Neural cell (in vitro differentiated cells): ENCODE results near the gene ZNF821. TPM values are rescaled to one million over a fixed set of nuclear protein-coding genes. Genes with fewer than 3 reads are reported as not detected.

Source experiments
- H2AFZ ChIP-seq: fragments of 200-600, 300-800 bp; sonication (generic), shearing (Covaris generic); 2 replicates; pipeline ENCODE4 v1.6.0; 2014; ENCODE audit warnings: low read depth, mild to moderate bottlenecking, antibody characterized with exemption, low read length, moderate library complexity
- H3F3A ChIP-seq: fragments of 200-600 bp; shearing (Covaris generic); 2 replicates; pipeline ENCODE4 v1.6.1; 2016; ENCODE audit warnings: mild to moderate bottlenecking, moderate library complexity, mixed read lengths, antibody characterized with exemption, low read length; ENCODE audit not compliant: insufficient read depth, poor library complexity, severe bottlenecking
- H3K27ac ChIP-seq: fragments of 200-600, 300-800 bp; sonication (generic), shearing (Covaris generic); 2 replicates; pipeline ENCODE4 v1.5.1; 2014; ENCODE audit warnings: mild to moderate bottlenecking, low read length, moderate library complexity
- H3K27me3 ChIP-seq: fragments of 300-800, 200-600 bp; sonication (generic), shearing (Covaris generic); 2 replicates; pipeline ENCODE4 v1.6.0; 2014; ENCODE audit warnings: mild to moderate bottlenecking, low read depth, low read length, moderate library complexity; ENCODE audit not compliant: insufficient read depth
- H3K36me3 ChIP-seq: fragments of 300-800, 200-600 bp; sonication (generic), shearing (Covaris generic); 2 replicates; pipeline ENCODE4 v1.5.1; 2014; ENCODE audit warnings: mild to moderate bottlenecking, antibody characterized with exemption, low read length, moderate library complexity; ENCODE audit not compliant: insufficient read depth
- H3K4me2 ChIP-seq: fragments of 300-800, 200-600 bp; sonication (generic), shearing (Covaris generic); 2 replicates; pipeline ENCODE4 v1.6.0; 2014; ENCODE audit warnings: mild to moderate bottlenecking, low read length
- H3K4me3 ChIP-seq: fragments of 300-800, 200-600 bp; sonication (generic), shearing (Covaris generic); 2 replicates; pipeline ENCODE4 v1.5.1; 2014; ENCODE audit warnings: mild to moderate bottlenecking, low read length, moderate library complexity
- H3K79me2 ChIP-seq: fragments of 200-600 bp; shearing (Covaris generic); replicated peaks from 2 replicates; pipeline ENCODE4 v1.6.0; 2014; ENCODE audit warnings: mild to moderate bottlenecking, low read length, moderate library complexity; ENCODE audit not compliant: insufficient read depth
- H3K9ac ChIP-seq: fragments of 300-800, 200-600 bp; sonication (generic), shearing (Covaris generic); 2 replicates; pipeline ENCODE4 v1.6.1; 2016; ENCODE audit warnings: mild to moderate bottlenecking, low read length, mixed read lengths
- H3K9me2 ChIP-seq: fragments of 200-600 bp; shearing (Covaris generic); 2 replicates; pipeline ENCODE4 v1.6.1; 2016; ENCODE audit warnings: mild to moderate bottlenecking, low read length, mixed read lengths; ENCODE audit not compliant: insufficient read depth
- H3K9me3 ChIP-seq: fragments of 200-600, 300-800 bp; sonication (generic), shearing (Covaris generic); 2 replicates; pipeline ENCODE4 v1.6.1; 2016; ENCODE audit warnings: mild to moderate bottlenecking, mixed run types, low read length, moderate library complexity, mixed read lengths
- H4K20me1 ChIP-seq: fragments of 200-600 bp; shearing (Covaris generic); 2 replicates; pipeline ENCODE4 v1.6.1; 2016; ENCODE audit warnings: mild to moderate bottlenecking, mixed run types; ENCODE audit not compliant: insufficient read depth
- CTCF ChIP-seq: fragments of 450-650 bp; IDR thresholded peaks from 2 replicates; pipeline ENCODE4 v1.5.1; 2014; ENCODE audit warnings: antibody characterized with exemption, mild to moderate bottlenecking, moderate library complexity; ENCODE audit not compliant: poor library complexity, severe bottlenecking
- EP300 ChIP-seq: fragments of 450-650 bp; conservative IDR thresholded peaks from 2 replicates; pipeline ENCODE4 v1.6.1; 2014; ENCODE audit warnings: antibody characterized with exemption, mild to moderate bottlenecking, moderate library complexity; ENCODE audit not compliant: poor library complexity, severe bottlenecking
- EZH2 ChIP-seq: fragments of 200-600, 300-800 bp; shearing (Covaris generic), sonication (generic); IDR thresholded peaks from 2 replicates; pipeline ENCODE4 v1.6.1; 2014; ENCODE audit warnings: antibody characterized with exemption, low read length, borderline replicate concordance, mild to moderate bottlenecking; ENCODE audit not compliant: insufficient read depth, poor library complexity, severe bottlenecking
- MXI1 ChIP-seq: fragments of 450-650 bp; conservative IDR thresholded peaks from 2 replicates; pipeline ENCODE4 v1.6.1; 2014; ENCODE audit warnings: antibody characterized with exemption, mild to moderate bottlenecking; ENCODE audit not compliant: poor library complexity, severe bottlenecking
- POLR2AphosphoS5 ChIP-seq: IDR thresholded peaks from 2 replicates; pipeline ENCODE4 v1.6.1; 2012
- RAD21 ChIP-seq: fragments of 450-650 bp; conservative IDR thresholded peaks from 2 replicates; pipeline ENCODE4 v1.6.1; 2014; ENCODE audit warnings: antibody characterized with exemption, mild to moderate bottlenecking, moderate library complexity
- REST ChIP-seq: IDR thresholded peaks from 2 replicates; pipeline ENCODE4 v1.6.1; 2012; ENCODE audit warnings: borderline replicate concordance
- SMC3 ChIP-seq: fragments of 450-650 bp; conservative IDR thresholded peaks from 2 replicates; pipeline ENCODE4 v1.6.1; 2014; ENCODE audit warnings: antibody characterized with exemption, mild to moderate bottlenecking, moderate library complexity; ENCODE audit not compliant: poor library complexity
- TAF1 ChIP-seq: IDR thresholded peaks from 2 replicates; pipeline ENCODE4 v1.6.1; 2012; ENCODE audit warnings: low read depth
- polyA plus RNA-seq: library from polyadenylated mRNA; depleted of rRNA; stranded (reverse); fragments of >200 nt; gene quantifications from 2 replicates; pipeline ENCODE4 v1.2.3, GENCODE V29; 2014

ZNF821 gene
- polyA plus RNA-seq, 1 donor from 2014 or later, result 128 TPM

GRCh38 chr16:71895679-71896365 lies 11.8 kb upstream of the ZNF821 start:
- H3F3A ChIP-seq, result peaks cover 4% of the 10 kb centered on the region
- H3K27ac ChIP-seq, result peak overlapping the region; percentile 97
- peak overlapping the region; percentile 97 for H3K9ac ChIP-seq
- H3K36me3 ChIP-seq, result no peaks in the 10 kb centered on the region
- peak overlapping the region; percentile 42 for H2AFZ ChIP-seq
- peak overlapping the region; percentile 96 for H3K4me2 ChIP-seq
- peak overlapping the region; percentile 85 for H3K4me3 ChIP-seq
- no peaks in the 10 kb centered on the region for H3K9me2 ChIP-seq
- H3K9me3 ChIP-seq, result no peaks in the 10 kb centered on the region
- H3K79me2 ChIP-seq, result peaks cover 49% of the 10 kb centered on the region
- no peaks in the 10 kb centered on the region for H3K27me3 ChIP-seq
- H4K20me1 ChIP-seq, result no peaks in the 10 kb centered on the region
- no peak for TF ChIP-seq REST
- no peak for TF ChIP-seq SMC3
- TF ChIP-seq POLR2AphosphoS5, result peak; percentile 40
- TF ChIP-seq CTCF, result no peak
- TF ChIP-seq RAD21, result no peak
- TF ChIP-seq EZH2, result no peak
- peak; percentile 17 for TF ChIP-seq TAF1
- no peak for TF ChIP-seq EP300
- TF ChIP-seq MXI1, result no peak

GRCh38 chr16:71894921-71895678 lies 11.1 kb upstream of the ZNF821 start, which contains the start of gene IST1:
IST1 (plus strand) TSS chr16:71895531; CDS start chr16:71915641, 20,110 bp downstream.
- Histone ChIP-seq H3K27ac (peak within 1 kb of the TSS; percentile 97), H2AFZ (peak within 1 kb of the TSS; percentile 70), H3K27me3 (no peaks in the 10 kb centered on the region), H3K9me3 (no peaks in the 10 kb centered on the region), H3F3A (peaks cover 4% of the 10 kb centered on the region), H3K4me3 (peak within 1 kb of the TSS; percentile 85), H3K36me3 (no peaks in the 10 kb centered on the region), H3K4me2 (peak within 1 kb of the TSS; percentile 96), H4K20me1 (no peaks in the 10 kb centered on the region), H3K79me2 (peaks cover 43% of the 10 kb centered on the region), H3K9me2 (no peaks in the 10 kb centered on the region), H3K9ac (peak within 1 kb of the TSS; percentile 97)
- TF ChIP-seq TAF1 (peak; percentile 99), EZH2 (no peak), CTCF (peak; percentile 27), RAD21 (no peak), MXI1 (peak; percentile 81), SMC3 (no peak), EP300 (peak; percentile 55), POLR2AphosphoS5 (peak; percentile 97), REST (peak; percentile 91)
